ENCODE measurements around the gene TNFAIP3. TPM values are rescaled to one million over a fixed set of nuclear protein-coding genes. Genes with fewer than 3 reads are reported as not detected.

Gene TNFAIP3
- total RNA-seq, 1 donor from 2014 or later, result 250 TPM

DNA sequence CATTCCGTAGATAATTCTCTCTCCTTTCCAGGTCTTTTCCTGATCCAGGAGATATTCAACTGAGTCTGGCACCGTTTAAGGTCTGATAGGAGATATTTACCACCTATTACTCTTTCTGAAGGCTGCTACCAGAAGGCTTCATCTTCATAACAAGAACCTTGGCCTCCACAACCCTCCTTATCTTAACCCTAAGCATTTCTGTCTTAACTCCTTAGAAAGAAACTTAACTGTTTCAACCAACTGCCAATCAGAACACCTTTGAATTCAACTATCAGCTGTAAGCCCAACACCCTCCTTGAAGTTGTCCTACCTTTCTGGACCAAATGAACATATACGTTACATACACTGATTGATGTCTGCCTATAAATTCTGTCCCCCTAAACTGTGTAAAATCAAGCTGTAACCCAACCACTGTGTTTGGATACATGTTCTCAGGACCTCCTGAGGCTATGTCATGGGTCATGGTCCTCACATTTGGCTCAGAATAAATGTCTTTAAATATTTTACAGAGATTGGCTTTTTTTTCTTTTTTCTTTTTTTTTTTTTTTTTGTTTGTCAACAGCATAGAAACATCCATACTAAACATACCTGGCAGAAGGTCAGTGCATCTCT, 6.6 kb upstream of the TNFAIP3 start:
- Mint-ChIP-seq H3K27ac (no peak overlapping the region), H3K4me1 (ENCODE audit: low read depth) (peaks cover 36% of the 10 kb centered on the region), H3K9me3 (peaks cover 4% of the 10 kb centered on the region), H3K36me3 (ENCODE audit: low read depth) (peaks cover 18% of the 10 kb centered on the region), H3K27me3 (ENCODE audit: insufficient read depth) (no peaks in the 10 kb centered on the region), H3K4me3 (no peak overlapping the region)
- intact Hi-C loops (cut with micrococcal nuclease), result loop anchor here (2.0 kb wide), 1 partner anchor 24 kb away; no protein-coding TSS in a partner anchor
- no peak for DNase-seq (ENCODE audit: low spot score)

DNA sequence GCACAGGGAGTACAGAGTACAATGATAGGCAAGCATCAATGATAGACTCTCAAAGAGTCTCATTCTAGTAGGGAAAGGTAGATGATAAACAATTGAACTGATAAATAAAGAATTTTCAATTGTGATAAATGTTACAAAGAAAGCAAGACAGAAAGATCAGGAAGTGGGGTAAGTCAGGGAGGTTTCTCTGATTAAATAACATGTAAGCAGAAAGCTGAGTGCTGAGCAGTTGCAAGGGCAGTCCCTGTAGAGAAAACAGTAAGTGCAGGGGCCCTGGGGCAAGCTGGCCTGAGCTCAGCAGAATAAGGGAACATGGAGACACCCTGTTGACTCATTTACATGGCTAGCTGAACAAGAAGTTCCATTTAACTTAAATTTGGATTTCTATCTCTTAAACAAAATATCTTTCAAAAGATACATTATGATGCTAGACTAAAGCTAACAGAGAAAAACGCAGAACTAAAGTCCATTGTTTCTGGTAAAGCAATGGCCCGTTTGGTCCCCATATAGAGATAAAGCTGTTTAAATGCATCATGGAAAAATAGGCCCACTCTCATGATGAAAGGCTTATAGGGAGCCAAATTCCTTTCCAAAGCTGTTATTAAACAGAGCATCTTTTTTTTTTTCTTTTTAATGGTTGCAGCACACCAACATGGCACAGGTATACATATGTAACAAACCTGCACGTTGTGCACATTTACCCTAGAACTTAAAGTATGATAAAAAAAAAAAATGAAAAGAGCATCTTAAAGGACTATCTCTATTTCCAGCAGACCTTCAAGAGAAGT, 5.3 kb upstream of the TNFAIP3 start:
- Mint-ChIP-seq H3K36me3 (ENCODE audit: low read depth) (peaks cover 12% of the 10 kb centered on the region), H3K4me1 (ENCODE audit: low read depth) (peaks cover 47% of the 10 kb centered on the region), H3K9me3 (no peaks in the 10 kb centered on the region), H3K4me3 (no peak overlapping the region), H3K27me3 (ENCODE audit: insufficient read depth) (no peaks in the 10 kb centered on the region), H3K27ac (no peak overlapping the region)
- DNase-seq (ENCODE audit: low spot score), result no peak
- intact Hi-C loops (cut with micrococcal nuclease), result loop anchor here (2.0 kb wide), 1 partner anchor 25 kb away; no protein-coding TSS in a partner anchor

DNA sequence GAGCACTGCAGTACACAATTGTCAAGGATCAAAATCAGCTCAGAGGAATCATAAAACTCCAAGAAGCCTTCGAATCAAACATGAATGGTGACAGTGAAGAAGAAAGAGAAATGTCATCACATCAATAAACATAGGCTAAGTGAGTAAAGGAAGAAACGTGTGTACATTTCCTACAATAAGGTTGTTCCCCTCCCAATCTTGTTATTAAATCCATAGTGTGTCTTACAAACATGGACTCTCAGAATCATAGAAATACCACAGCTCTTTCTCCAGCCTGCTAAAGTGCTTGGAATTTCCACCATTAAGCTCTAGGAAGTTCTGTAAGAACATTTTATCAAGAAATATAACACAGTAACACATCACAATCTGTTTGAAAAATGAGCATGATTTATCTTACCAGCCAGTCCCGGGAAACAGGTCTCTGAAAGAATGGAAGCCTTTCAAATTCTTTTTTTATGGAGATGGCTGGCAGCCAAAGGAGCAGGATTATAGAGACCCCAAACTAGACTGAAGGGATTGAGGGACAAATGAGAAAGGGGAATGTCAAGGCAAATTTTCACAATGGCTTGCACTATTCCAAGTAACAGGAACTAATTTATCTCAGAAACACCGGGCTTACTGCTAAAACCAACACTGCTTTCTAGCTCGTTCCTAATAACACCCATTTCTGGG, 4.5 kb upstream of the TNFAIP3 start:
- H3K9me3 Mint-ChIP-seq, result no peaks in the 10 kb centered on the region
- H3K27ac Mint-ChIP-seq, result no peak overlapping the region
- intact Hi-C loops (cut with micrococcal nuclease), result no loop called here
- DNase-seq (ENCODE audit: low spot score), result no peak
- H3K27me3 Mint-ChIP-seq (ENCODE audit: insufficient read depth), result no peaks in the 10 kb centered on the region
- H3K4me1 Mint-ChIP-seq (ENCODE audit: low read depth), result peaks cover 45% of the 10 kb centered on the region
- peaks cover 11% of the 10 kb centered on the region for H3K36me3 Mint-ChIP-seq (ENCODE audit: low read depth)
- no peak overlapping the region for H3K4me3 Mint-ChIP-seq

DNA sequence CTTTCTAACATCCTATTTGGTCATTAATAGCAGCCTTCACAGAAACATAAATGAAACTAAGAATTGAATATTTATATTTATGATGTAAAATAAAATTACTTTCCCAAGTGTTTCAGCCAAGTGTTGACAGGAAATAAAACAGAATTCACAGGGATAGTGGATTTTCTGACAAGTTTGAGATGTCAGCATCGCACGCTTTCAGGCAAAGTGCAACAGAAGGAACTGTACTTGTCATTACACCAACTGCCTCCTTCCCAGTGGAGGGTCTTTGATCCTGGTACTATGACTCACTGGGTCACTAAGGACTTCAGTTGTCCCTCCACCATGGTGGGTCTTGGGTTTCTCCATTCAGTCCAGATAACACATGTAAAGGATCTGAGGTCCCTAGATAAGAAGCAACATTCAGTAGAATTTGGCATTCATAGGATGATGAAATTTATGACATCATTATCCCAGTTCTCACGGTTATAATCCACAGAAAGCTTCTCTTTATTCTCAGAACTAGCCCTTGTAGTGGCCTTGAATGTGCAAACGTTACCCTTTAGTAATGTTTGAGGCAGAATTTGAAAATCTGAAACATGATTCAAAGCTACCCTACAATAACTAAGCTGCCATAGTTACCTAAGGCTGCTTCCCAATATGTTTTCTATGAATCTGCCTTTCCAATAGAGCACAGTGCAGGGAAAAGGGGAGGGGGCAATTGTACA, 3.8 kb upstream of the TNFAIP3 start:
- intact Hi-C loops (cut with micrococcal nuclease), result no loop called here
- no peak overlapping the region for H3K27ac Mint-ChIP-seq

DNA sequence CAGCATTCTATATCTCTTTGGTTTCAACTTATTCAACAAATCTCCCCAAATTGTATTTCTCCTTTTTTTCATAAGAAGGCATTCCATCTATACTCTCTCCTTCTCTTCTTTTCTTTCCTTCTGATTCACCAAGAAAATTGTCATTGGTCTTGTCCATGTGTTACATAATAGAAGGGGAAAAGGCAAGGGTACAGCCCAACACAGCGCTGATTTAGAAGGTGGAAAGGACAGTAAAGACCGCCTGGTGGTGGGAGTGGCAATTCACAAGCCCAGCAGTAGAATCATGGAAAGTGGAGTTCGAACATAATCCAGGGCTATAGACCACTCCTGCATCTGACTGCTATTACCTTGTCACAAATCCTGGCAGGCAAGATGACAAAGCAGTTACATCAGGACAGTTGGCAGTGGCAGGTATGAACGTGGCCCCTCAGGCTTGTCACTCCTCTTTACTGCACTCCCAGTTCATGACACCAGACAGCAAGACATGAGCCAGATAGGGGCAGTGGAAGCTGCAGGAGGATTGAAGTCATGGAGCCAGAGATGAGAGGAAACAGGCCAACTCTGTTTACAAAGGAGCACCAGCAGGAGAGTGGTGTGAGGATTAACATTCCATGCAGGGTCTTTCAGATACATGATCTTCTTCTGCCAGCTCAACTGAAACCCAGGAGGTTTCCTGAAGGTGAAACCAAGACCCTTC, 2.1 kb upstream of the TNFAIP3 start:
- no peak for DNase-seq (ENCODE audit: low spot score)
- intact Hi-C loops (cut with micrococcal nuclease), result no loop called here
- H3K4me3 Mint-ChIP-seq, result peak overlapping the region; percentile 13
- H3K36me3 Mint-ChIP-seq (ENCODE audit: low read depth), result peaks cover 31% of the 10 kb centered on the region
- no peaks in the 10 kb centered on the region for H3K27me3 Mint-ChIP-seq (ENCODE audit: insufficient read depth)
- no peaks in the 10 kb centered on the region for H3K9me3 Mint-ChIP-seq
- no peak overlapping the region for H3K27ac Mint-ChIP-seq
- peaks cover 49% of the 10 kb centered on the region for H3K4me1 Mint-ChIP-seq (ENCODE audit: low read depth)

More for the DNA sequence above, 3.8 kb upstream of the TNFAIP3 start:
- Mint-ChIP-seq H3K4me1 (ENCODE audit: low read depth) (peaks cover 43% of the 10 kb centered on the region), H3K9me3 (no peaks in the 10 kb centered on the region), H3K27me3 (ENCODE audit: insufficient read depth) (no peaks in the 10 kb centered on the region), H3K36me3 (ENCODE audit: low read depth) (peaks cover 15% of the 10 kb centered on the region), H3K4me3 (no peak overlapping the region)
- DNase-seq (ENCODE audit: low spot score), result no peak

DNA sequence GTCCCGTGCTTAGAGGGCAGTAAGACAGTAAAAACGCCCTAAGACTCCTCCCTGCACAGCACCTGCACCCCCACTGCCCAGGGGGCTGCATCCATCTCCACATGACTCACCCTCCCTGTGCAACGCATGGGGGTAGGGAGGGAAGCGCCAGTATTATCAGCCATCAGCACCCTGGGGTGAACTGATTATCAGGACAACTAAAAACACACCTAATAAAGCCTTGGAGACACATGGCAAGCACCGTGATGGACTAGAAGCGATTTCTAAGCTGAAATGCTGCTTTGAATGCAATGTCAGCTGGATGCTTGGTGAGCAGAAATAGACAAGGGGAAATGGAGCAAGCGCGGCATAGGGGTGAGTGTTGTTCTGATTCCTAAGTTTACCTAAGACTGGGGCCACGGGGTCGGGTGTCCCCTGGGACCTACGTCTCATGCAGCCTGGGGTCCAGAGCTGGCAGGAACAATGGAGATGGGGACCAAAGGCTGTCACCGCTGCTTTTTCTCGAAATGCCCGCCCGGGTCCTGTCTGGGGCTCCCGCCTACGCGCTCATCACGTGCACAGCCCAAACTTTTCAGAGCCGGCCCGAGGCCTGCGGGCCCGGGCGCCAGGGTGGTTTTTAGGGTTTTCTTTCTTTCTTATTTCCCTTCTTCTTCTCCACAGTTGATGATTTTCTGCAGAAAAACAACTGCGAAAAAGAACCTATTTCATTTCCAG, 702 bp upstream of the TNFAIP3 start:
- no peaks in the 10 kb centered on the region for H3K27me3 Mint-ChIP-seq (ENCODE audit: insufficient read depth)
- peaks cover 53% of the 10 kb centered on the region for H3K4me1 Mint-ChIP-seq (ENCODE audit: low read depth)
- peak overlapping the region; percentile 76 for H3K4me3 Mint-ChIP-seq
- no peak for DNase-seq (ENCODE audit: low spot score)
- peak overlapping the region; percentile 88 for H3K27ac Mint-ChIP-seq
- peaks cover 44% of the 10 kb centered on the region for H3K36me3 Mint-ChIP-seq (ENCODE audit: low read depth)
- intact Hi-C loops (cut with micrococcal nuclease), result loop anchor here (1.0 to 2.0 kb wide), 4 partner anchors 17 to 150 kb away; no protein-coding TSS in a partner anchor
- H3K9me3 Mint-ChIP-seq, result no peaks in the 10 kb centered on the region

DNA sequence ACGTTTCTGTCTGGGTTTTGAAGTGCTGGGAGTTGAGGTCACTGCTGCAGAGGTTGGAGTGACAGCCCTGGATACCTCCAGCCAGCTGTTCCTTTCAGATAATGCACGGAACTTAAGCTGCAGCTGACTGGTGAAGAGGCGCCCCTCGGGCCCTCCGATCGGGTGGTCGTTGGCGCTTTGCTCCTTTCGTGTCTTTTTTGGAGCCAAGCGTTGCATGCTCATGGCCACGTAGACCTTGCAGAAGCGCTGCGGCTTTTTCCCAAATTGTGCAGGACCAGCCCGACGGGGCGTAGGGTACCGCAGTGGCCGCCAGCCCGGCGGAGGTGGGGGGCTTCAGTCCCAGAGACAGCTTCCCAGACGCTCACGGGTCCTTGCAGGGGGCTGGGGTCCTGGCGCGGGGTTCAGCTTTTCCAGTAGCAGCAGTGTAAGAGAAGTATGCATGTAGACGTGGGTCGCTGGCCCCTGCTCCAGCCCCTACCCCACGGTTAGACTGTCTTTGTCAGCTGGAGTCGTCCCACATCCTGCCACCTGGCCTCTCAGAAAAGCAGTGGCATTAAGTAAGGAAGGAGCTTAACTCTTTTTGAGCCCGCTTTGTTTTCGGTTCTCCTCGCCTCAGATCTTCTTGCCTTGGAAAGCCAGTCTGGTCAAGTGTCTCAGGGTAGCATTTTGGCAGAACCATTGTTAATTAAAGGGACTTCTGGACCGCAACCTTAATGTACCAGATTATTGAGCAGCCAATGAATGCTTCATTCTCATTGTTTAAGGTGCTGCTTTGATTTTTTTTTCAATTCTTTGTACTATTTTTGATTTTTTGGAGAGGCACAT, 838 bp downstream of the TNFAIP3 start:
- Mint-ChIP-seq H3K27me3 (ENCODE audit: insufficient read depth) (no peaks in the 10 kb centered on the region), H3K36me3 (ENCODE audit: low read depth) (peaks cover 52% of the 10 kb centered on the region), H3K4me3 (peak overlapping the region; percentile 98), H3K4me1 (ENCODE audit: low read depth) (peaks cover 47% of the 10 kb centered on the region), H3K27ac (peak overlapping the region; percentile 99), H3K9me3 (no peaks in the 10 kb centered on the region)
- peak; percentile 44 for DNase-seq (ENCODE audit: low spot score)
- intact Hi-C loops (cut with micrococcal nuclease), result loop anchor here (1.0 to 2.0 kb wide), 8 partner anchors 37 to 160 kb away; no protein-coding TSS in a partner anchor

DNA sequence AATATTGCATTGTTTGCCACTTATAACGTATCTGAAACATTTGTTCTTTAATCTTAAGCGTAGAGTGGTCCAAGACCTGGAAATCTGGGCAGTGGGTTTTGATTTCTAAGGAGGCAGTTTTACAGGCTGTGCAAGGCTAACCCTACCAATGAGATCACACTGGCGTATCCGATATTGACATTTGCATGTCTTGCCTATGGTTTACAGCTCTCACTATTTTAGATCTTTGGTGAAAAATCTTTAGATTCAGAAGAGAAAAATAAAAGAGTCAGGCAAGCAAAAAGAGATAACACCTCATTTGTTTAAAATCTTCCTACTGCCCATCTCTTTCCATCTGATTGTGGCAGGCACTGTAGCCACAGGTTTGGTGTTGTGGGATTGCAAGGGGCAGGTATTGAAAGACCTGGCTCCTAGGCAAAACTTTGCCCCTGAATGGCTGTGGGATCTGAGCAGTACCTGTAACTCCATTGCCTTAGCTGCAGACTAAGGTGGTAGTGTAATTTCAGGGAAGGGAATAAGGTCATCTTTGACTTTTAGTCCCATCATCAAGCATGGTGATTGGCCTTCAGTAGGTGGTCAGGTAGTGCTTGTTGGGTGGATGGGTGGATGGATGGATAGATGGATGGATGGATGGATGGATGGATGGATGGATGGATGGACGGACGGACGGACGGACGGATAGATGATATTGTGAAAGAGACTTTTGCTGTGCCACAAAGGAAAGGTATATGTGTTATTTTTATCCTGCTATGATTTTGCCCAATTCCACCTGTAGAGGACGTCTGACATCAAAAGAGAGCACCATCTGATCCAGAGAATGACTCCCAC, 1.9 kb downstream of the TNFAIP3 start:
- Mint-ChIP-seq H3K36me3 (ENCODE audit: low read depth) (peaks cover 62% of the 10 kb centered on the region), H3K4me1 (ENCODE audit: low read depth) (peaks cover 47% of the 10 kb centered on the region), H3K4me3 (peak overlapping the region; percentile 98), H3K27ac (peak overlapping the region; percentile 99), H3K9me3 (no peaks in the 10 kb centered on the region), H3K27me3 (ENCODE audit: insufficient read depth) (no peaks in the 10 kb centered on the region)
- intact Hi-C loops (cut with micrococcal nuclease), result loop anchor here (1.0 kb wide), 3 partner anchors 71 to 240 kb away; no protein-coding TSS in a partner anchor
- no peak for DNase-seq (ENCODE audit: low spot score)

DNA sequence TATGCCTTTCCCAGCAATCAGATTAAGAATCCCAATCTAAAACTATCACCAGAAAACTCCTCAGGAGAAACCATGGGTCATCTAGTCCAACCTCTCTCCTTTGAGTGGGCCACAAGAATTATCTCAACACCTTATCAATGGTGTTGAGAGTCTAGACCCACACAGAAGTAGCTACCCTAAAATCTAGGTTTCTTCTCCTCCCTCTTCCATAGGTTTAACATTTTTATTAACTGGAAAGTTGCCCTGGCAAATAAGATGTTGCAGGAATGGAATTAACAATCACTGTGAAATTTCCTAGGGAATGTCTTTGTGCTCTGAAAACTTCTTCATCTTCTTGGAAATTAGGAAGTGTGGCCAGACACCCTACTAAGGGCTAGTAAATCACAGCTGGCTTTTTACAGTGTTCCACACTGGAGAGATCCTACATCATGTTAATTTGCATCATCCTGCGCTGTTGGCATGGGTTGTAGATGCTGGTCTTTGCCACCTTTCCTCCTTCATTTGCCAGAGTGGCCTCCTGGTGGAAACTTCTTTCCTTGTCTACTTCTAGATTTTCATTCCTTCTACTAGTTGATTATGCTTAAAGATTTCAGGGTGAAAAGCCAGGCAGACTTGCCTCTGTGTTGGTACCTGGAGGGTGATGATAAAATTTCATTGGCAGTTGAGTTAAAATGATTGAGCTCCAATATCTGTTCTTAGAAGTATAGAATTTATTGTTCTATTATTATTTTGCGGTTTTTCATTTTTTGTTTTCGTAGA, 2.7 kb downstream of the TNFAIP3 start:
- Mint-ChIP-seq H3K9me3 (no peaks in the 10 kb centered on the region), H3K36me3 (ENCODE audit: low read depth) (peaks cover 67% of the 10 kb centered on the region), H3K27ac (peak overlapping the region; percentile 99), H3K27me3 (ENCODE audit: insufficient read depth) (no peaks in the 10 kb centered on the region), H3K4me3 (peak overlapping the region; percentile 98), H3K4me1 (ENCODE audit: low read depth) (peaks cover 50% of the 10 kb centered on the region)
- intact Hi-C loops (cut with micrococcal nuclease), result loop anchor here (1.0 kb wide), 2 partner anchors 106 to 240 kb away; no protein-coding TSS in a partner anchor
- DNase-seq (ENCODE audit: low spot score), result no peak

DNA sequence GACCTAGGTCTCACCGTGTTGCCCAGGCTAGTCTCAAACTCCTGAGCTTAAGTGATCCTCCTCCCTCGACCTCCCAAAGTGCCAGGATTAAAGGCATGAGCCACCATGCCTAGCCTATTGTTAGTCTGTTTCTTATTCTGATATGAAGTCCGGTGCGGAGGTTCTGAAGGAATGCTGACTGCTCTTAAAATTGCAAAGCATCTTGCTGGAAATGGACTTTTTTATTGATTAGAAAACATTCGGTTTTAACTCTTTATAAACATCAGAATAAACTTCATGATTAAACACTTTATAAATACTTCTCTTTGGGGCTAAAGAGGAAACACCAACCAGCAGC, 3.2 kb downstream of the TNFAIP3 start:
- peaks cover 50% of the 10 kb centered on the region for H3K4me1 Mint-ChIP-seq (ENCODE audit: low read depth)
- H3K27me3 Mint-ChIP-seq (ENCODE audit: insufficient read depth), result no peaks in the 10 kb centered on the region
- intact Hi-C loops (cut with micrococcal nuclease), result no loop called here
- H3K27ac Mint-ChIP-seq, result peak overlapping the region; percentile 99
- H3K36me3 Mint-ChIP-seq (ENCODE audit: low read depth), result peaks cover 72% of the 10 kb centered on the region
- peak overlapping the region; percentile 98 for H3K4me3 Mint-ChIP-seq
- no peak for DNase-seq (ENCODE audit: low spot score)
- no peaks in the 10 kb centered on the region for H3K9me3 Mint-ChIP-seq

All from activated T-helper 1 cell treated with anti-CD3 and anti-CD28 coated beads, Interleukin-12 subunit alpha, Interleukin-12 subunit beta, Interleukin-2, Interleukin-4 antibody, amounts not matched to agents 30 ng/mL and 10 ng/mL and 1 ng/mL, durations not matched to agents 14 hours and 24 hours and 36 hours (primary cell).